Right cardiac atrium (tissue), 5 donors: Measurements from ENCODE around the gene ZNF335. TPM values are rescaled to one million over a fixed set of nuclear protein-coding genes. Genes with fewer than 3 reads are reported as not detected.

Experiments used
- ATAC-seq, 2 donors: fragments of 200-7000 bp; cut with Tn5 transposase; one replicate each; pipeline versions ENCODE4 v1.8.0 to v1.9.1; 2020; ENCODE audit warnings: moderate library complexity in 2 of 2, mild to moderate bottlenecking in 1 of 2
- DNase-seq, 3 donors: peaks; one replicate each; pipeline ENCODE4 v3.0.0-alpha.2; 2020
- H3K27ac ChIP-seq: one replicate; pipeline ENCODE4 v1.5.1; 2013; ENCODE audit warnings: mild to moderate bottlenecking, low read length, control low read depth, moderate library complexity
- H3K27me3 ChIP-seq: one replicate; pipeline ENCODE4 v1.6.1; 2013; ENCODE audit not compliant: control insufficient read depth, insufficient read depth
- H3K4me1 ChIP-seq: one replicate; pipeline ENCODE4 v1.6.1; 2013; ENCODE audit warnings: low read length; ENCODE audit not compliant: control insufficient read depth, insufficient read depth
- H3K4me3 ChIP-seq: one replicate; pipeline ENCODE4 v1.5.1; 2013; ENCODE audit warnings: low read length, control low read depth
- H3K9me3 ChIP-seq: one replicate; pipeline ENCODE4 v1.6.1; 2013; ENCODE audit warnings: low read length; ENCODE audit not compliant: control insufficient read depth
- WGBS: extraction: QIAGEN DNeasy Blood & Tissue Kit; methylation state at CpG from one replicate; pipeline ENCODE4 v1.1.7; 2013; 5-methylcytosine and 5-hydroxymethylcytosine counted together
- intact Hi-C, 4 donors: fragments of 100-400 bp; cut with DNase I; formaldehyde crosslinking; loops; one replicate each; pipeline versions ENCODE4 v1.11.0 to v1.14.0; 2022 to 2023
- polyA plus RNA-seq: library from polyadenylated mRNA; stranded (reverse); fragments of 200-250 nt; gene quantifications from one replicate; pipeline ENCODE4 v1.2.3, GENCODE V29; 2013
- total RNA-seq, 4 donors: library from RNA; stranded (reverse); fragmentation: NEBNext Ultra II Directional; extraction: Animal tissue kit (Norgen Biotek cat#: 25700); gene quantifications; one replicate each; pipeline ENCODE4 v1.2.1, GENCODE V29; 2021
- donor health status: healthy with polysubstance abuse.
- donor health status: DM: no; HTN: yes; CAD: no.
- donor health status: DM: no; HTN: no; CAD: no.
- donor health status: DM: no; HTN: yes; CAD: no; lungs with severe emphysema.
- donor health status: DM: yes; HTN: yes; CAD: no.

ZNF335 gene
- total and polyA plus RNA-seq, 5 donors: 6.4 to 10.1 (median 8.5) TPM

GRCh38 chr20:45949542-45950329 is 22.3 kb downstream of the ZNF335 start:
- intact Hi-C loops: loop anchor here in 1 of 4 donors (10.0 kb wide), 1 partner anchor 55 kb away; the partner anchor contains the start of genes CTSA and NEURL2
- WGBS: 76% methylated on average over 13 of the region's 13 CpGs
- Histone ChIP-seq H3K9me3 (no peaks in the 10 kb centered on the region), H3K27me3 (no peaks in the 10 kb centered on the region), H3K4me1 (no peaks in the 10 kb centered on the region), H3K27ac (no peak overlapping the region), H3K4me3 (no peak overlapping the region)
- DNase-seq (peak in 1 of 3 donors; percentile 49), ATAC-seq (no peak)

- 65% methylated on average over 10 of the region's 10 CpGs for WGBS
- H3K27ac ChIP-seq: no peak overlapping the region
- intact Hi-C loops: no loop called here
These were observed 23.1 kb downstream of the ZNF335 start for GRCh38 chr20:45948742-45949541.

GRCh38 chr20:45948261-45948733 is 23.7 kb downstream of the ZNF335 start:
- no peaks in the 10 kb centered on the region for H3K9me3 ChIP-seq
- peak in 1 of 3 donors; percentile 40 for DNase-seq

More at GRCh38 chr20:45948742-45949541, 23.1 kb downstream of the ZNF335 start:
- no peak for ATAC-seq
- no peaks in the 10 kb centered on the region for H3K4me1 ChIP-seq
- H3K9me3 ChIP-seq: no peaks in the 10 kb centered on the region
- peak in 1 of 3 donors; percentile 53 for DNase-seq
- H3K4me3 ChIP-seq: no peak overlapping the region
- H3K27me3 ChIP-seq: no peaks in the 10 kb centered on the region

GRCh38 chr20:45947110-45947866 is 24.7 kb downstream of the ZNF335 start:
- ATAC-seq (peak in 1 of 2 donors; percentile 2), DNase-seq (no peak)
- intact Hi-C loops: no loop called here
- no peaks in the 10 kb centered on the region for H3K9me3 ChIP-seq
- no peak overlapping the region for H3K4me3 ChIP-seq
- H3K27ac ChIP-seq: no peak overlapping the region
- no peaks in the 10 kb centered on the region for H3K27me3 ChIP-seq
- 78% methylated on average over 29 of the region's 29 CpGs for whole genome bisulfite sequencing
- no peaks in the 10 kb centered on the region for H3K4me1 ChIP-seq

More at GRCh38 chr20:45948261-45948733, 23.7 kb downstream of the ZNF335 start:
- no peak for ATAC-seq
- H3K27me3 ChIP-seq: no peaks in the 10 kb centered on the region
- intact Hi-C loops: no loop called here
- no peak overlapping the region for H3K4me3 ChIP-seq
- WGBS: 81% methylated on average over 7 of the region's 7 CpGs
- no peaks in the 10 kb centered on the region for H3K4me1 ChIP-seq
- no peak overlapping the region for H3K27ac ChIP-seq

GRCh38 chr20:45946149-45946970 is 25.6 kb downstream of the ZNF335 start:
- 82% methylated on average over 20 of the region's 20 CpGs for WGBS
- DNase-seq (peak in 1 of 3 donors; percentile 62), ATAC-seq (peak; percentile 40 to 43)
- Histone ChIP-seq H3K27me3 (no peaks in the 10 kb centered on the region), H3K4me3 (no peak overlapping the region), H3K9me3 (no peaks in the 10 kb centered on the region), H3K27ac (no peak overlapping the region), H3K4me1 (no peaks in the 10 kb centered on the region)
- intact Hi-C loops: no loop called here

- DNase-seq (no peak), ATAC-seq (no peak)
- H3K27me3 ChIP-seq: no peaks in the 10 kb centered on the region
- no peak overlapping the region for H3K27ac ChIP-seq
- intact Hi-C loops: no loop called here
- H3K4me3 ChIP-seq: no peak overlapping the region
- no peaks in the 10 kb centered on the region for H3K9me3 ChIP-seq
- H3K4me1 ChIP-seq: no peaks in the 10 kb centered on the region
- 84% methylated on average over 13 of the region's 13 CpGs for WGBS
These were observed 26.3 kb downstream of the ZNF335 start for GRCh38 chr20:45945678-45946148.

- no peak overlapping the region for H3K4me3 ChIP-seq
- DNase-seq: no peak
- H3K27me3 ChIP-seq: no peaks in the 10 kb centered on the region
- no peak for ATAC-seq
- no peak overlapping the region for H3K27ac ChIP-seq
- no peaks in the 10 kb centered on the region for H3K4me1 ChIP-seq
- H3K9me3 ChIP-seq: no peaks in the 10 kb centered on the region
- intact Hi-C loops: no loop called here
- WGBS: 86% methylated on average over 19 of the region's 19 CpGs
These were observed 26.9 kb downstream of the ZNF335 start for GRCh38 chr20:45944965-45945677.

- Histone ChIP-seq H3K4me1 (no peaks in the 10 kb centered on the region), H3K4me3 (no peak overlapping the region), H3K27ac (no peak overlapping the region), H3K9me3 (no peaks in the 10 kb centered on the region), H3K27me3 (no peaks in the 10 kb centered on the region)
- no peak for ATAC-seq
- intact Hi-C loops: no loop called here
- no peak for DNase-seq
- 85% methylated on average over 15 of the region's 15 CpGs for WGBS
These were observed 27.6 kb downstream of the ZNF335 start for GRCh38 chr20:45944151-45944964.

- Histone ChIP-seq H3K9me3 (no peaks in the 10 kb centered on the region), H3K4me3 (no peak overlapping the region), H3K27me3 (no peaks in the 10 kb centered on the region), H3K27ac (no peak overlapping the region), H3K4me1 (no peaks in the 10 kb centered on the region)
- DNase-seq (no peak), ATAC-seq (no peak)
- 89% methylated on average over 6 of the region's 6 CpGs for whole genome bisulfite sequencing
- intact Hi-C loops: no loop called here
These were observed 28.4 kb downstream of the ZNF335 start for GRCh38 chr20:45943613-45944012.
